ENCODE data around the gene KRTAP5-4. TPM values are rescaled to one million over a fixed set of nuclear protein-coding genes. Genes with fewer than 3 reads are reported as not detected.
A peak's percentile ranks its signal among the peaks of the same experiment; 100 is the strongest.

Gene KRTAP5-4
- total and polyA plus RNA-seq, 8 donors: not detected

GRCh38 chr11:1660111-1660867 is 38.4 kb upstream of the KRTAP5-4 start:
- Histone ChIP-seq H3K27me3 (peaks cover 0 to 27% of the 10 kb centered on the region in 2 donors), H3K4me3 (no peak overlapping the region), H3K27ac (no peak overlapping the region), H3K36me3 (no peaks in the 10 kb centered on the region), H3K4me1 (no peaks in the 10 kb centered on the region), H3K9me3 (no peaks in the 10 kb centered on the region)
- intact Hi-C loops (cut with DNase I): no loop called here
- ATAC-seq (no peak), DNase-seq (no peak)
- TF ChIP-seq CTCF (IDR thresholded peaks at IDR 0.05): no peak

- peaks cover 0 to 35% of the 10 kb centered on the region in 2 donors for H3K27me3 ChIP-seq
- H3K4me1 ChIP-seq: no peaks in the 10 kb centered on the region
- no peaks in the 10 kb centered on the region for H3K36me3 ChIP-seq
- ATAC-seq: no peak
- intact Hi-C loops (cut with DNase I): loop anchor here in 1 of 2 donors (10.0 kb wide), 1 partner anchor 175 kb away; the partner anchor contains the start of genes SYT8 and TNNI2
- no peaks in the 10 kb centered on the region for H3K9me3 ChIP-seq
- H3K27ac ChIP-seq: no peak overlapping the region
- no peak for DNase-seq
- TF ChIP-seq CTCF (IDR thresholded peaks at IDR 0.05): no peak
- no peak overlapping the region for H3K4me3 ChIP-seq
Measured at GRCh38 chr11:1659506-1659905, 37.6 kb upstream of the KRTAP5-4 start.

- DNase-seq (peak in 2 of 4 donors; percentile 5 to 16), ATAC-seq (no peak)
- H3K27ac ChIP-seq: no peak overlapping the region
- H3K4me1 ChIP-seq: peaks cover 0 to 5% of the 10 kb centered on the region in 2 donors
- no peak overlapping the region for H3K4me3 ChIP-seq
- H3K9me3 ChIP-seq: no peaks in the 10 kb centered on the region
- H3K27me3 ChIP-seq: peaks cover 0 to 57% of the 10 kb centered on the region in 2 donors
- no peaks in the 10 kb centered on the region for H3K36me3 ChIP-seq
- intact Hi-C loops (cut with DNase I): loop anchor here in 1 of 2 donors (10.0 kb wide), 1 partner anchor 178 kb away; the partner anchor contains the start of genes SYT8 and TNNI2
- TF ChIP-seq CTCF (IDR thresholded peaks at IDR 0.05): no peak
Measured at GRCh38 chr11:1656670-1657069, 34.7 kb upstream of the KRTAP5-4 start.

- DNase-seq: peak in 1 of 4 donors; percentile 14
- no peak overlapping the region for H3K4me3 ChIP-seq
Measured at GRCh38 chr11:1656061-1656441, 34.1 kb upstream of the KRTAP5-4 start.

More at GRCh38 chr11:1656061-1656441, 34.1 kb upstream of the KRTAP5-4 start:
- Histone ChIP-seq H3K27ac (no peak overlapping the region), H3K36me3 (no peaks in the 10 kb centered on the region), H3K27me3 (peaks cover 0 to 57% of the 10 kb centered on the region in 2 donors), H3K4me1 (peaks cover 0 to 5% of the 10 kb centered on the region in 2 donors), H3K9me3 (no peaks in the 10 kb centered on the region)
- no peak for ATAC-seq
- no peak for TF ChIP-seq CTCF (IDR thresholded peaks at IDR 0.05)
- intact Hi-C loops (cut with DNase I): loop anchor here in 1 of 2 donors (10.0 kb wide), 1 partner anchor 179 kb away; the partner anchor contains the start of genes SYT8 and TNNI2

All from left lung (tissue), 10 donors.